GM13976 (cell line): ENCODE measurements around the gene PTGER3.

Source experiments
- DNase-seq: peaks from one replicate; pipeline ENCODE4 v3.0.0; 2012; ENCODE audit warnings: low spot score
- in situ Hi-C: fragments of 300-500 bp; cut with MboI; formaldehyde crosslinking; loops from one replicate; pipeline ENCODE4 v1.12.0; 2022; ENCODE audit warnings: low sequenced_read_pairs, mixed read lengths, inconsistent platforms; ENCODE audit not compliant: unreplicated experiment
- TF ChIP-seq, protein P1 (sequence below): IDR thresholded peaks from 2 replicates; pipeline ENCODE4 v1.5.1; 2012; ENCODE audit warnings: borderline replicate concordance, mild to moderate bottlenecking; ENCODE audit not compliant: insufficient read depth; ENCODE audit errors: extremely low read depth, missing control alignments, control extremely low read depth

The PTGER3 gene

DNA sequence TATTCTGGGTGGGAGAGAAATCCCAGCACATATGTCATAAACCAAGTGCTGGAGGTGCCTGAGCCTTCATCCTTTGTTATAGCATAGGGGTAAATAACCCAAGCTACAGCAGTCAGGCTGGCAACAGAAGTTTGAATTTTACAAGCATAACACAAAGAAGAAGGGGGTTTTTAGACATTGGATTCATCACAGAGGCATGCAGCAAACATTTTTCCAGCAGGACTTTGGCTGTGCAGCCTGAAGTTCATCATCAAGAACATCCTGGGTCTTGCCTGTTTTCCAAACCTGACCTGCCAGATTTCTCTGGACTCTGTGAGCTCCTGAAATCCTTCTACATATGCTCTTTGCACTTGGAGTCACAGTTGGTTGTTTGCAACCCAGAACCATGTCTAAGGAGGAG lies 16.2 kb downstream of the PTGER3 start:
- no peak for DNase-seq
- in situ Hi-C loops, result loop anchor here (25.0 kb wide), 1 partner anchor 344 kb away; no protein-coding TSS in a partner anchor
- TF ChIP-seq, protein P1, sequence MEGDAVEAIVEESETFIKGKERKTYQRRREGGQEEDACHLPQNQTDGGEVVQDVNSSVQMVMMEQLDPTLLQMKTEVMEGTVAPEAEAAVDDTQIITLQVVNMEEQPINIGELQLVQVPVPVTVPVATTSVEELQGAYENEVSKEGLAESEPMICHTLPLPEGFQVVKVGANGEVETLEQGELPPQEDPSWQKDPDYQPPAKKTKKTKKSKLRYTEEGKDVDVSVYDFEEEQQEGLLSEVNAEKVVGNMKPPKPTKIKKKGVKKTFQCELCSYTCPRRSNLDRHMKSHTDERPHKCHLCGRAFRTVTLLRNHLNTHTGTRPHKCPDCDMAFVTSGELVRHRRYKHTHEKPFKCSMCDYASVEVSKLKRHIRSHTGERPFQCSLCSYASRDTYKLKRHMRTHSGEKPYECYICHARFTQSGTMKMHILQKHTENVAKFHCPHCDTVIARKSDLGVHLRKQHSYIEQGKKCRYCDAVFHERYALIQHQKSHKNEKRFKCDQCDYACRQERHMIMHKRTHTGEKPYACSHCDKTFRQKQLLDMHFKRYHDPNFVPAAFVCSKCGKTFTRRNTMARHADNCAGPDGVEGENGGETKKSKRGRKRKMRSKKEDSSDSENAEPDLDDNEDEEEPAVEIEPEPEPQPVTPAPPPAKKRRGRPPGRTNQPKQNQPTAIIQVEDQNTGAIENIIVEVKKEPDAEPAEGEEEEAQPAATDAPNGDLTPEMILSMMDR, result no peak

DNA sequence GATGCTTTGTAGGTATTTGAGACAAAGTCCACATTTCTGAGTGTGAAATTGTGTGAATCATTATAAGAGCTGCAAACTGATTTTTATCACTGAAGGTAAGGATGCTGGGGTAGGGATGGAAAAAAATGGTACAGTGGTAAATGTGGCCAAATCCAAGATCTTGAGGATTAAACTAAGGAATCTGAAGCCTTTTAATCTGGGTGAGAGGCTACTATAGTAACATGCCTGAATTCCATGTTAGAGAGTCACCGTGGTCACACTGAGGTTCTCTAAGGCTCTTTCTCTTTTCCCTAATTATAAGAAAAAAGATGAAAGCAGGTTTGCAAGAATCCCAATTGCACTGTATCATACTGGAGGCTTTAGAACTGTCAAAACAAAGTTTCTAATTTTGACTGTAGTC lies 17.6 kb downstream of the PTGER3 start:
- DNase-seq, result no peak
- TF ChIP-seq, protein P1, result no peak
- in situ Hi-C loops, result loop anchor here (25.0 kb wide), 1 partner anchor 343 kb away; no protein-coding TSS in a partner anchor

DNA sequence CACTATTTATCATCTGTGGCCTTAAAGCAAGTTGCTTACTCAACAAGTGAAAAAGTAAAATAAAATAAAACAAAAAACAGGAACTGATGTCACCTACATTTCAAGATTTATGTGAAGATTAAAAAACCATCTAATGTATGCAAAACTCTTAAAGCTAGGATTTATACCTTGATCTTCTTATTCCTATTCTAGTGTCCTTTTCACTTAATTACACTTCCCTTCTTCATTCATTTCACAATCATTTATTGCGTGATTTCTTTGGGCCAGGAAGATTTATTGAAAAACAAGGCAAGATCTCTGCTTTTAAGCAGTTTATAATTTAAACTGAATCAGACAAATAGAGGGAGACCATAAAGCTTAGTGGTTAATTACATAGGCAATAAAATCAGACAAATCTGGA lies 18.6 kb downstream of the PTGER3 start:
- TF ChIP-seq, protein P1, result no peak
- no peak for DNase-seq
- in situ Hi-C loops, result loop anchor here (25.0 kb wide), 1 partner anchor 342 kb away; no protein-coding TSS in a partner anchor

DNA sequence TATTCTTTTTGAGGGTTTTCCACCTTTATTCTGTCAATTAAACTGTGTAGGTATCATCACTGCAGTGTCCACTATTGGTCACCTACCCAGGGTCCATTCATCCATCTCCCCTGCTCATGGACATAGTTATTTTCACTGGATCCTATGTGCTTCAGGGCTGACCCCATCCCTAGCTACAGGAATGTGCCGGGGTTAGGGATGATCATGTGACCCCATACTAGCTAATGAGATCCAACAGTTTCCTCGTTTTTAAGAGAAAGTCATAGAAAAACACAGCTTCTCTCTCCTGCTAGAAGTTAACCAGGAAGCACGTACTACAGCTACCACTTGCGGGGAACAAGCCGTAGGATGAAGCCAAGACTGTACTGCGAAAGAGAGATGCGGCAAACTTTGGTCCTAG lies 19.6 kb downstream of the PTGER3 start:
- DNase-seq, result no peak
- TF ChIP-seq, protein P1, result no peak
- in situ Hi-C loops, result loop anchor here (25.0 kb wide), 1 partner anchor 341 kb away; no protein-coding TSS in a partner anchor

DNA sequence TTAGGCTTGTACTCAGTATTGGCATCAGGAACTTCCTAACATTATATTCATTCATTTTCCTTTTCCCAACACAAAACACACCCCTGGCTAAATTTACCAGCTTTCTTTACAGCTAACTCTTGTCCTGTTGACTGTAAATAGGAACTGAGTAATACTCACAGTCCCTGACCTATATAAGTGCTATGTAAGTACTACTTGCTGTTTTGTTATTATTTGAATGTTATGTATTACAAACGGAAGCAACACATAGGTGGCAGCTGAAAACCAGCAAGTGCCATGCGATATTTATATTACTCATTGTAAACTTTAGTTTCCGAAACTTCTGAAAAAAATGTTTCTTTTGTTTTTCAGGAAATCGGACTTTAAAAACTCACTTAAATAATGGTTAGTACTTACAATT lies 21.5 kb downstream of the PTGER3 start:
- in situ Hi-C loops, result loop anchor here (25.0 kb wide), 1 partner anchor 339 kb away; no protein-coding TSS in a partner anchor
- TF ChIP-seq, protein P1, result no peak
- DNase-seq, result no peak

DNA sequence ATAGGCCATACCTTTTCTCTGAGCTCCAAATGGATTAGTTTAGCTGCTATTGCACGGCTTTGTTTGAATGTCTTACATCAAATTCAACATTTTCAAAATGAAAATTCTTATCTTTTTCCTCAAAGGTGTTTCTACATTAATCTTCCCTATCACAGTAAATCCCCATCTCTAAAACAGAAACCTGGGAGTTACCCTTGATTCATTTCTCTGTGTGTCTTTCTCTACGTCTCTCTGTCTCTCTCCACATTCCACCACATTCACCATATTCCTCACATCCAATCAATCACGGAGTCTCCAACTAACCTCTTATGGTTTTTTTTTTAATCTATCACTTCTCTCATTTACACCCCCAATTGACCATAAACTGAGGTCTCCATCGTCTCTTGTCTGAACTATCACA lies 24.1 kb downstream of the PTGER3 start:
- in situ Hi-C loops, result no loop called here
- DNase-seq, result no peak
- TF ChIP-seq, protein P1, result no peak
